Cardiac muscle cell (in vitro differentiated cells and primary cell): ENCODE data around the gene SARM1. TPM values are rescaled to one million over a fixed set of nuclear protein-coding genes. Genes with fewer than 3 reads are reported as not detected.

Source experiments
- DNase-seq, 2 donors: peaks; one replicate each; pipeline versions ENCODE4 v3.0.0 to v3.0.0-alpha.2; 2010 to 2017; ENCODE audit warnings: low read depth in 1 of 2, low spot score in 1 of 2
- H3K27ac ChIP-seq: fragments of 200-600 bp; sonication (generic); 2 replicates; pipeline ENCODE4 v1.5.1; 2016
- H3K27me3 ChIP-seq: fragments of 200-600 bp; sonication (generic); 2 replicates; pipeline ENCODE4 v1.6.0; 2016; ENCODE audit warnings: control low read depth
- H3K36me3 ChIP-seq: fragments of 200-600 bp; sonication (generic); 2 replicates; pipeline ENCODE4 v1.5.1; 2016; ENCODE audit warnings: control low read depth
- H3K4me1 ChIP-seq: fragments of 200-600 bp; sonication (generic); 2 replicates; pipeline ENCODE4 v1.8.1; 2017; ENCODE audit warnings: low read depth, mild to moderate bottlenecking, mixed run types
- H3K4me3 ChIP-seq: fragments of 200-600 bp; sonication (generic); 2 replicates; pipeline ENCODE4 v1.5.1; 2016; ENCODE audit warnings: mild to moderate bottlenecking
- H3K9me3 ChIP-seq: fragments of 200-600 bp; sonication (generic); 2 replicates; pipeline ENCODE4 v1.5.1; 2017; ENCODE audit warnings: low read depth, mild to moderate bottlenecking, control low read depth
- CTCF ChIP-seq: IDR thresholded peaks from 2 replicates; pipeline ENCODE4 v1.5.1; 2012; ENCODE audit warnings: low read depth, mild to moderate bottlenecking, low read length
- polyA plus RNA-seq: library from polyadenylated mRNA; unstranded; fragments of >200 nt; fragmentation: Nextera tagmentation; extraction: Ambion mirVana; gene quantifications from 2 replicates; pipeline ENCODE4 v1.2.1, GENCODE V29; 2016
- total RNA-seq: library from RNA; depleted of rRNA; stranded (reverse); fragments of >200 nt; gene quantifications from 2 replicates; pipeline ENCODE4 v1.2.3, GENCODE V29; 2016

Gene SARM1
- total and polyA plus RNA-seq, 2 experiments from 2014 or later, result 8.9 to 11.5 TPM

- H3K4me1 ChIP-seq, result peaks cover 12% of the 10 kb centered on the region
- no peak for DNase-seq
- no peak overlapping the region for H3K4me3 ChIP-seq
- no peak overlapping the region for H3K27ac ChIP-seq
- no peaks in the 10 kb centered on the region for H3K27me3 ChIP-seq
- no peak for TF ChIP-seq CTCF
- H3K36me3 ChIP-seq, result peaks cover 10% of the 10 kb centered on the region
- no peaks in the 10 kb centered on the region for H3K9me3 ChIP-seq
Measured at GRCh38 chr17:28366605-28367004, 4.9 kb upstream of the SARM1 start.

GRCh38 chr17:28367641-28368305 is 3.7 kb upstream of the SARM1 start:
- Histone ChIP-seq H3K4me3 (no peak overlapping the region), H3K36me3 (peaks cover 4% of the 10 kb centered on the region), H3K27me3 (peaks cover 7% of the 10 kb centered on the region), H3K4me1 (peaks cover 12% of the 10 kb centered on the region), H3K9me3 (no peaks in the 10 kb centered on the region), H3K27ac (no peak overlapping the region)
- TF ChIP-seq CTCF, result no peak
- DNase-seq, result no peak

GRCh38 chr17:28368306-28368831 is 3.1 kb upstream of the SARM1 start:
- no peak for DNase-seq
- no peak overlapping the region for H3K27ac ChIP-seq
- H3K27me3 ChIP-seq, result peaks cover 13% of the 10 kb centered on the region
- H3K9me3 ChIP-seq, result no peaks in the 10 kb centered on the region
- peaks cover 3% of the 10 kb centered on the region for H3K36me3 ChIP-seq
- TF ChIP-seq CTCF, result no peak
- no peak overlapping the region for H3K4me3 ChIP-seq
- H3K4me1 ChIP-seq, result peaks cover 12% of the 10 kb centered on the region

DNA sequence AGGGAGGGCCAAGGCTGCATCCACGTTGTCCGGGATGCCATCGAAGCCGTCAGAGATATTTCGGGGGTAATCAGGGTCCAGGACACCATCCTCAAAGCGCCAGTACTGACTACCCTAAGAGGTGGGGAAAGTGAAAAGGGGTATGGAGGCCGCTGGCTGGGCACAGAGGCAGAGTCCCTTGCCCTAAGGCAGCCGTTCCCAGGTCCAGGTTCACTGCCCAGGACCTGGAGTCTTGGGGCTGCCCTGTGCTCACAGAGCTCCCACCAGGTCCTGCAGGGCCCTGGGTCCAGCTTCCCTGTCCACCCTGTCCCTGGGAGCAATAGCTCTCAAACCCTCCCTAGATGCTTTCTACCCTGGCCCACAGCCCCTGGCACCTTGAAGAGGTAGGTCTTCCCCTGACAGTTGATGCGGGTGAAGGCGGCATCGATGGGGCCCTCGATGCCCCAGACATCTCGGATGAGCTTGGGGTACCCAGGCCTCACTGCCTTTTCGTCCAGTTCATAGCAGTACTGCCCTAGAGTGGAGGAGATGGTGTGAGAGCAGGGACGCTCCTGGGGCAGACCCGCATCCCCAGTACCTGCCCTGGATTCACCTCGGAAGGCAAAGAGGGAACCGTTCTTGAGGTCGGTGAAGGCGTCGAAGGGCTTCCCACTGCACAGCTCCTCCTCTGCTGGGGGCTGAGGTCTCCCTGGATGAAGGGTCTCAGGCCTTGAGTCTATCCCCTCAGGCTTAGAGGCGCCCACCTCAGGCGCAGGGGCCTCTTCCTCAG is 2.4 kb upstream of the SARM1 start:
- H3K27ac ChIP-seq, result peak overlapping the region; percentile 77
- no peaks in the 10 kb centered on the region for H3K36me3 ChIP-seq
- H3K4me1 ChIP-seq, result peaks cover 12% of the 10 kb centered on the region
- TF ChIP-seq CTCF, result no peak
- no peak for DNase-seq
- H3K4me3 ChIP-seq, result no peak overlapping the region
- peaks cover 16% of the 10 kb centered on the region for H3K27me3 ChIP-seq
- H3K9me3 ChIP-seq, result no peaks in the 10 kb centered on the region

- Histone ChIP-seq H3K9me3 (no peaks in the 10 kb centered on the region), H3K27ac (peak overlapping the region; percentile 77), H3K27me3 (peaks cover 16% of the 10 kb centered on the region), H3K4me3 (no peak overlapping the region), H3K36me3 (no peaks in the 10 kb centered on the region), H3K4me1 (peaks cover 12% of the 10 kb centered on the region)
- TF ChIP-seq CTCF, result no peak
- no peak for DNase-seq
Measured at GRCh38 chr17:28369684-28370034, 1.8 kb upstream of the SARM1 start.
